ENCODE measurements around the gene STX5.
"Not testable (repeated sequence)": the region's sequence is repeated elsewhere in the genome, so short reads cannot be mapped to it uniquely, and the experiment has no call there.

STX5 gene

DNA sequence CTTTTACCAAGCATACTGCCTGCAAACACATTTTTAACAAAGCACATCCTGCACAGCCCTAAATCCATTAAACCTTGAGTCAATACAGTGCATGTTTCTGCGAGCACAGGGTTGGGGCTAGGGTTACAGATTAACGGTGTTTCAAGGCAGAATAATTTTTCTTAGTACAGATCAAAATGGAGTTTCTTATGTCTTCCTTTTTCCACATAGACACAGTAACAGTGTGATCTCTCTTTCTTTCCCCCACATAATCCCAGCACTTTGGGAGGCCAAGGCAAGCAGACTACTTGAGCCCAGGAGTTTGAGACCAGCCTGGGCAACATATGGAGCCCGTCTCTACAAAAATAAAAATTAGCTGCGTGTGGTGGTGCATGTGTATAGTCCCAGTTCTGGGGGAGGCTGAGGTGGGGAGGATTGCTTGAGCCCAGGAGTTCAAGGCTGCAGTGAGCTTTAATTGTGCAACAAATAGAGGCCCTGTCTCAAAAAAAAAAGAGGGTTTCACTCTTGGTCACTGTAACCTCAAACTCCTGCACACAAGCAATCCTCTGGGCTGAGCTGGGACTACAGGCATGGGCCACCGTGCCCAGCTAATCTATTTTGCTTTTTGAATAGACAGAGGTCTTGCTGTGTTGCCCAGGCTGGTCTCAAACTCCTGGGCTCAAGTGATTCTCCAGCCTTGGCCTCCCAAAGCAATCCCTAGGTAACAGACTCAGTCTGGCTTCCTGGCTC, 29.1 kb upstream of the STX5 start:
- peaks cover 24% of the 10 kb centered on the region for H3F3A ChIP-seq (ENCODE audit: control insufficient read depth, insufficient read depth)
- H3K4me1 ChIP-seq (ENCODE audit: control insufficient read depth, low read length) = peaks cover 54% of the 10 kb centered on the region
- H3K27ac ChIP-seq (ENCODE audit: low read depth, low read length) = peak overlapping the region; percentile 38
- peak overlapping the region; percentile 91 for H3K4me2 ChIP-seq (ENCODE audit: low read length)
- H4K20me1 ChIP-seq (ENCODE audit: control insufficient read depth, insufficient read depth, low read depth, low read length) = peaks cover 29% of the 10 kb centered on the region
- no peaks in the 10 kb centered on the region for H3K9me2 ChIP-seq (replicated peaks; ENCODE audit: control insufficient read depth, low read length)
- TF ChIP-seq EZH2phosphoT487 (IDR thresholded peaks at IDR 0.05; ENCODE audit: borderline replicate concordance, low read length) = no peak
- TF ChIP-seq, protein P1, sequence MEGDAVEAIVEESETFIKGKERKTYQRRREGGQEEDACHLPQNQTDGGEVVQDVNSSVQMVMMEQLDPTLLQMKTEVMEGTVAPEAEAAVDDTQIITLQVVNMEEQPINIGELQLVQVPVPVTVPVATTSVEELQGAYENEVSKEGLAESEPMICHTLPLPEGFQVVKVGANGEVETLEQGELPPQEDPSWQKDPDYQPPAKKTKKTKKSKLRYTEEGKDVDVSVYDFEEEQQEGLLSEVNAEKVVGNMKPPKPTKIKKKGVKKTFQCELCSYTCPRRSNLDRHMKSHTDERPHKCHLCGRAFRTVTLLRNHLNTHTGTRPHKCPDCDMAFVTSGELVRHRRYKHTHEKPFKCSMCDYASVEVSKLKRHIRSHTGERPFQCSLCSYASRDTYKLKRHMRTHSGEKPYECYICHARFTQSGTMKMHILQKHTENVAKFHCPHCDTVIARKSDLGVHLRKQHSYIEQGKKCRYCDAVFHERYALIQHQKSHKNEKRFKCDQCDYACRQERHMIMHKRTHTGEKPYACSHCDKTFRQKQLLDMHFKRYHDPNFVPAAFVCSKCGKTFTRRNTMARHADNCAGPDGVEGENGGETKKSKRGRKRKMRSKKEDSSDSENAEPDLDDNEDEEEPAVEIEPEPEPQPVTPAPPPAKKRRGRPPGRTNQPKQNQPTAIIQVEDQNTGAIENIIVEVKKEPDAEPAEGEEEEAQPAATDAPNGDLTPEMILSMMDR (IDR thresholded peaks at IDR 0.05; ENCODE audit: low read depth, low read length, poor library complexity, severe bottlenecking) = no peak
- H3K79me2 ChIP-seq (ENCODE audit: control insufficient read depth, low read length) = peaks cover 100% of the 10 kb centered on the region
- no peaks in the 10 kb centered on the region for H3K9me3 ChIP-seq (ENCODE audit: control insufficient read depth, insufficient read depth, low read length)
- no peaks in the 10 kb centered on the region for H3K27me3 ChIP-seq (ENCODE audit: control insufficient read depth, low read length)
- peak overlapping the region; percentile 31 for H3K4me3 ChIP-seq (ENCODE audit: low read length)
- peaks cover 75% of the 10 kb centered on the region for H3K36me3 ChIP-seq (ENCODE audit: control insufficient read depth, low read length)

DNA sequence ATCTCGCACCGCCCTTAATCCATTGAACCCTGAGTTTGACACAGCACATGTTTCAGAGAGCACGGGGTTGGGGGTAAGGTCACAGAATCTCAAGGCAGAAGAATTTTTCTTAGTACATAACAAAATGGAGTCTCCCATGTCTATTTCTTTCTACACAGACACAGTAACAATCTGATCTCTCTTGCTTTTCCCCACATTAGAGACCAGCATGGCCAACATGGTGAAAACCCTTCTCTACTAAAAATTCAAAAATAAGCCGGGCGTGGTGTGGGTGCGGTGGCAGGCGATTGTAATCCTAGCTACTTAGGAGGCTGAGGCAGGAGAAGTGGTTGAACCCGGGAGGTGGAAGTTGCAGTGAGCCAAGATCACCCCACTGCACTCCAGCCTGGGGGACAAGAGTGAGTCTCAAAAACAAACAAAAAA, 27.4 kb upstream of the STX5 start:
- H3K36me3 ChIP-seq (ENCODE audit: control insufficient read depth, low read length) = peaks cover 77% of the 10 kb centered on the region
- H3K4me1 ChIP-seq (ENCODE audit: control insufficient read depth, low read length) = peaks cover 57% of the 10 kb centered on the region
- peaks cover 38% of the 10 kb centered on the region for H3F3A ChIP-seq (ENCODE audit: control insufficient read depth, insufficient read depth)
- H3K9me2 ChIP-seq (replicated peaks; ENCODE audit: control insufficient read depth, low read length); H3K9me3 ChIP-seq (ENCODE audit: control insufficient read depth, insufficient read depth, low read length); H3K27ac ChIP-seq (ENCODE audit: low read depth, low read length); H3K27me3 ChIP-seq (ENCODE audit: control insufficient read depth, low read length); H3K4me3 ChIP-seq (ENCODE audit: low read length): not testable (repeated sequence)
- peaks cover 28% of the 10 kb centered on the region for H4K20me1 ChIP-seq (ENCODE audit: control insufficient read depth, insufficient read depth, low read depth, low read length)
- H3K4me2 ChIP-seq (ENCODE audit: low read length) = peak overlapping the region; percentile 91
- peaks cover 99% of the 10 kb centered on the region for H3K79me2 ChIP-seq (ENCODE audit: control insufficient read depth, low read length)

DNA sequence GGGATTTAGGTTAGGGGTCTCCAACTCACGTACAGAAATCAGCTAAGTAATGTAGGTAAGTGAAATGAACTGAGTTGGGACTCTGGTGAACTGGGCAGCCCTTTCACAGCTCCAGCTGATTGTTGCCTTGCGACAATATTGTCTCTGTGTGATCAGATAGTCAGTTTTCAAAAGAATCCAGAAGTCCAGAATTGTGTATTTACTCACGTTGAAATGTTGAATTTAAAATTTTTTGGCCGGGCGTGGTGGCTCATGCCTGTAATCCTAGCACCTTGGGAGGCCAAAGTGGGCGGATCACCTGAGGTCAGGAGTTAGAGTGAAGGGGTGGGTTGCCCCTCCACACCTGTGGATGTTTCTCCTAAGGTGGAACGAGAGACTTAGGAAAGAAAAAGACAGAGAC, 26.4 kb upstream of the STX5 start:
- Histone ChIP-seq H3K9me3 (ENCODE audit: control insufficient read depth, insufficient read depth, low read length) (no peaks in the 10 kb centered on the region), H4K20me1 (ENCODE audit: control insufficient read depth, insufficient read depth, low read depth, low read length) (peaks cover 29% of the 10 kb centered on the region), H3K4me3 (ENCODE audit: low read length) (peak overlapping the region; percentile 94), H3K27ac (ENCODE audit: low read depth, low read length) (no peak overlapping the region), H3K79me2 (ENCODE audit: control insufficient read depth, low read length) (peaks cover 99% of the 10 kb centered on the region), H3K4me2 (ENCODE audit: low read length) (peak overlapping the region; percentile 91), H3K27me3 (ENCODE audit: control insufficient read depth, low read length) (no peaks in the 10 kb centered on the region; the same call in 1 of the 2 replicates), H3K36me3 (ENCODE audit: control insufficient read depth, low read length) (peaks cover 78% of the 10 kb centered on the region), H3K4me1 (ENCODE audit: control insufficient read depth, low read length) (peaks cover 59% of the 10 kb centered on the region), H3K9me2 (replicated peaks; ENCODE audit: control insufficient read depth, low read length) (no peaks in the 10 kb centered on the region), H3F3A (ENCODE audit: control insufficient read depth, insufficient read depth) (peaks cover 44% of the 10 kb centered on the region)
- TF ChIP-seq EZH2phosphoT487 (IDR thresholded peaks at IDR 0.05; ENCODE audit: borderline replicate concordance, low read length) = no peak
- TF ChIP-seq, protein P1 (IDR thresholded peaks at IDR 0.05; ENCODE audit: low read depth, low read length, poor library complexity, severe bottlenecking) = no peak

DNA sequence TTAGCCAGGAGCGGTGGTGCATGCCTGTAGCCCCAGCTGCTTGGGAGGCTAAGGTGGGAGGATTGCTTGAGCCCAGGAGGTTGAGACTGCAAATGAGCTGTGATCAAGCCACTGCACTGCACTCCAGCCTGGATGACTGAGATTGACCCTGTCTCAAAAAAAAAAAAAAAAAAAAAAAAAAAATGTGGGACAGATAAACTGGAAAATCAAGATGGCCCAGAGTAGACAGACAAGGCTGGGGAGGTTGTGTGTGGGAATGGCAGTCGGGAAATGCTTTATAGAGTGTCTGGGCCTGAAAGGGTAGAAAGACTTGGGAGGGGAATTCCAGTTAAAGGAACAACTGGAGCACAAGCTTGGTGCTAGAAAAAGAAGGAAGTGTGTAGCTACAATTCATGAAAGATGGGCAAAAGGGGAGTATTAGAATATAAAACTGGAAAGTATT, 25.7 kb upstream of the STX5 start:
- Histone ChIP-seq H3K79me2 (ENCODE audit: control insufficient read depth, low read length) (peaks cover 95% of the 10 kb centered on the region), H4K20me1 (ENCODE audit: control insufficient read depth, insufficient read depth, low read depth, low read length) (peaks cover 29% of the 10 kb centered on the region), H3K9me2 (replicated peaks; ENCODE audit: control insufficient read depth, low read length) (no peaks in the 10 kb centered on the region), H3K9me3 (ENCODE audit: control insufficient read depth, insufficient read depth, low read length) (no peaks in the 10 kb centered on the region), H3K27me3 (ENCODE audit: control insufficient read depth, low read length) (no peaks in the 10 kb centered on the region; the same call in 1 of the 2 replicates), H3K4me1 (ENCODE audit: control insufficient read depth, low read length) (peaks cover 59% of the 10 kb centered on the region), H3K4me2 (ENCODE audit: low read length) (peak overlapping the region; percentile 91), H3K4me3 (ENCODE audit: low read length) (peak overlapping the region; percentile 94), H3F3A (ENCODE audit: control insufficient read depth, insufficient read depth) (peaks cover 50% of the 10 kb centered on the region), H3K36me3 (ENCODE audit: control insufficient read depth, low read length) (peaks cover 79% of the 10 kb centered on the region), H3K27ac (ENCODE audit: low read depth, low read length) (peak overlapping the region; percentile 91)
- no peak for TF ChIP-seq EZH2phosphoT487 (IDR thresholded peaks at IDR 0.05; ENCODE audit: borderline replicate concordance, low read length)
- TF ChIP-seq, protein P1 (IDR thresholded peaks at IDR 0.05; ENCODE audit: low read depth, low read length, poor library complexity, severe bottlenecking) = no peak
